ENCODE data around the gene STRN4.

DNA sequence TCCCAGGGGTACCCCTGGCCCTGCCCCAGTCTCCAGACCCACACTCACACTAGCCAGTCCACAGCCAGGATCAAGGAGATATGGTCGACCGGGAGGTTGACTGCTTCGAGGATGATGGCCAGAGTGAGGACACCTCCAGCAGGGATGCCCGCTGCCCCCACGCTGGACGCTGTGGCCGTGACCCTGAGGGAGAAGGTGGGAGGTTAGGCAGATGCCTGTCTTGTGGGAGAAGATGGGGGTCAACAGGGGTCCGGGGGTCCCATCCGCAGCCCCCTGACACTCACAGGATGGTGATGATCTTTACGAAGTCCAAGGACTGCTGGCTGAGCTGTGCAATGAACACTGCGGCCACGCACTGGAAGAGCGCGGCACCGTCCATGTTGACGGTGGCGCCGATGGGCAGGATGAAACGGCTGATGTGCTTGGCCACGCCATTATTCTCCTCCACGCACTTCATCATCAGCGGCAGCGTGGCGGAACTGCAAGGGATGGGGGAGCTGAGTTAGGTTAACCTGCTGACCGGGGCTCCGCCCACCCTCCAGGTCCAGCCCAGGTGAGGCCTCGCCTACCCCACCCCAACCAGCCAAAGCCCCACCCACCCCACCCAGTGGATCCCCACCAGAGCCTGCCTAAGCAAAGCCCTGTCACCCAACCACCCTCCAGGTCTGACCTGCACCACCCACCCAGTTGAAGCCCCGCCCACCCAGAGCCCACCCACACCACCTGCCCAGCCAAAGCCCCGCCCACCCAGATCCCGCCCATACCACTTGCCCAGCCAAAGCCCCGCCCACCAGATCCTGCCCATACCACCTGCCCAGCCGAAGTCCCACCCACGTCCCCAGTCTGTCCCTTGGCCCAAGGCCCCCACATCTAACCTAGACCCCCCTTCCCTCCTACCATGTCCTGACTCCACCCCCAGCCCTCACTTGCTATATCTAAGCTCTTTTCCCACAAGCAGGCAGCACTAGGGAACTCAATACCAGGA is 31.0 kb upstream of the STRN4 start:
- TF ChIP-seq BHLHE40 (IDR thresholded peaks at IDR 0.05; ENCODE audit: borderline replicate concordance), result no peak
- no peak for TF ChIP-seq LEF1 (IDR thresholded peaks at IDR 0.05; ENCODE audit: borderline replicate concordance)
- TF ChIP-seq ARNT (IDR thresholded peaks at IDR 0.05), result no peak
